ENCODE results near the gene GAS2L1. TPM values are rescaled to one million over a fixed set of nuclear protein-coding genes. Genes with fewer than 3 reads are reported as not detected.

Gene GAS2L1
- polyA plus RNA-seq, 6 donors from 2014 or later = 0.39 to 1.2 (median 1.0) TPM; not detected in 1

- Mint-ChIP-seq H3K27ac (peak within 1 kb of the TSS in 3 of 6 donors; percentile 36 to 89 (median 38)), H3K4me3 (peak within 1 kb of the TSS; percentile 34 to 88 (median 75)), H3K36me3 (peaks cover 0 to 16% of the 10 kb centered on the region in 2 donors), H3K27me3 (peaks cover 20 to 48% (median 41%) of the 10 kb centered on the region in 3 donors), H3K4me1 (peaks cover 17 to 22% (median 21%) of the 10 kb centered on the region in 3 donors), H3K9me3 (peaks cover 0 to 2% (median 0%) of the 10 kb centered on the region in 7 donors)
- ATAC-seq (ENCODE audit: low read depth in 2 of 2) = peak in 1 of 2 donors; percentile 18
- no peak for DNase-seq
These were observed 9.1 kb downstream of the GAS2L1 start, which contains the start of gene RASL10A for GRCh38 chr22:29315286-29316140. TSS of gene RASL10A (minus strand) at chr22:29315697. CDS start at chr22:29315246, 451 bp downstream.

GRCh38 chr22:29316141-29316828, 9.8 kb downstream of the GAS2L1 start:
- peaks cover 17 to 21% (median 19%) of the 10 kb centered on the region in 3 donors for H3K4me1 Mint-ChIP-seq
- peaks cover 0 to 16% of the 10 kb centered on the region in 2 donors for H3K36me3 Mint-ChIP-seq
- H3K27ac Mint-ChIP-seq = peak overlapping the region in 1 of 6 donors; percentile 32
- H3K4me3 Mint-ChIP-seq = peak overlapping the region in 6 of 8 donors; percentile 35 to 76 (median 45)
- peaks cover 20 to 41% (median 41%) of the 10 kb centered on the region in 3 donors for H3K27me3 Mint-ChIP-seq
- DNase-seq (no peak), ATAC-seq (ENCODE audit: low read depth in 2 of 2) (no peak)
- peaks cover 0 to 2% (median 0%) of the 10 kb centered on the region in 7 donors for H3K9me3 Mint-ChIP-seq

- peaks cover 0 to 2% (median 0%) of the 10 kb centered on the region in 7 donors for H3K9me3 Mint-ChIP-seq
- H3K4me1 Mint-ChIP-seq = peaks cover 17 to 19% (median 18%) of the 10 kb centered on the region in 3 donors
- H3K36me3 Mint-ChIP-seq = peaks cover 0 to 16% of the 10 kb centered on the region in 2 donors
- DNase-seq (no peak), ATAC-seq (ENCODE audit: low read depth in 2 of 2) (no peak)
- H3K27ac Mint-ChIP-seq = peak overlapping the region in 2 of 6 donors; percentile 7 to 70
- H3K27me3 Mint-ChIP-seq = peaks cover 13 to 27% (median 27%) of the 10 kb centered on the region in 3 donors
- H3K4me3 Mint-ChIP-seq = peak overlapping the region in 2 of 8 donors; percentile 44 to 47
These were observed 11.5 kb downstream of the GAS2L1 start for GRCh38 chr22:29317827-29318454.

- H3K27me3 Mint-ChIP-seq = peaks cover 4 to 16% (median 16%) of the 10 kb centered on the region in 3 donors
- DNase-seq (no peak), ATAC-seq (ENCODE audit: low read depth in 2 of 2) (no peak)
- peaks cover 0 to 2% (median 0%) of the 10 kb centered on the region in 7 donors for H3K9me3 Mint-ChIP-seq
- no peak overlapping the region for H3K4me3 Mint-ChIP-seq
- no peak overlapping the region for H3K27ac Mint-ChIP-seq
- H3K36me3 Mint-ChIP-seq = peaks cover 6 to 11% of the 10 kb centered on the region in 2 donors
- peaks cover 6 to 12% (median 8%) of the 10 kb centered on the region in 3 donors for H3K4me1 Mint-ChIP-seq
These were observed 12.6 kb downstream of the GAS2L1 start for GRCh38 chr22:29319072-29319471.

- Mint-ChIP-seq H3K27me3 (peaks cover 0 to 8% (median 8%) of the 10 kb centered on the region in 3 donors), H3K9me3 (no peaks in the 10 kb centered on the region), H3K36me3 (peaks cover 6% of the 10 kb centered on the region in 2 donors), H3K27ac (no peak overlapping the region), H3K4me3 (no peak overlapping the region), H3K4me1 (peaks cover 0 to 5% (median 0%) of the 10 kb centered on the region in 3 donors)
- DNase-seq = no peak
- ATAC-seq (ENCODE audit: low read depth in 2 of 2) = no peak
These were observed 14.1 kb downstream of the GAS2L1 start for GRCh38 chr22:29320546-29320945.

- no peak overlapping the region for H3K4me3 Mint-ChIP-seq
- H3K36me3 Mint-ChIP-seq = peaks cover 0 to 6% of the 10 kb centered on the region in 2 donors
- no peak for DNase-seq
- ATAC-seq (ENCODE audit: low read depth in 2 of 2) = no peak
- peaks cover 0 to 8% (median 1%) of the 10 kb centered on the region in 3 donors for H3K4me1 Mint-ChIP-seq
- H3K27ac Mint-ChIP-seq = peak overlapping the region in 2 of 6 donors; percentile 15 to 76
- H3K27me3 Mint-ChIP-seq = no peaks in the 10 kb centered on the region
- no peaks in the 10 kb centered on the region for H3K9me3 Mint-ChIP-seq
These were observed 17.2 kb downstream of the GAS2L1 start for GRCh38 chr22:29323641-29324040.

GRCh38 chr22:29325356-29325755, 18.9 kb downstream of the GAS2L1 start:
- Mint-ChIP-seq H3K36me3 (peaks cover 6 to 8% of the 10 kb centered on the region in 2 donors), H3K4me3 (no peak overlapping the region), H3K4me1 (peaks cover 0 to 8% (median 1%) of the 10 kb centered on the region in 3 donors), H3K27me3 (no peaks in the 10 kb centered on the region), H3K9me3 (no peaks in the 10 kb centered on the region), H3K27ac (peak overlapping the region in 2 of 6 donors; percentile 15 to 44)
- DNase-seq (no peak), ATAC-seq (ENCODE audit: low read depth in 2 of 2) (no peak)

- Mint-ChIP-seq H3K4me3 (peak overlapping the region in 1 of 8 donors; percentile 53), H3K36me3 (peaks cover 6 to 8% of the 10 kb centered on the region in 2 donors), H3K9me3 (no peaks in the 10 kb centered on the region), H3K27ac (peak overlapping the region in 1 of 6 donors; percentile 15), H3K4me1 (peaks cover 0 to 8% (median 1%) of the 10 kb centered on the region in 3 donors), H3K27me3 (no peaks in the 10 kb centered on the region)
- DNase-seq (no peak), ATAC-seq (ENCODE audit: low read depth in 2 of 2) (no peak)
These were observed 19.4 kb downstream of the GAS2L1 start for GRCh38 chr22:29325785-29326315.

GRCh38 chr22:29326481-29326880, 20.0 kb downstream of the GAS2L1 start:
- ATAC-seq (ENCODE audit: low read depth in 2 of 2) (no peak), DNase-seq (no peak)
- Mint-ChIP-seq H3K36me3 (peaks cover 6 to 8% of the 10 kb centered on the region in 2 donors), H3K4me3 (no peak overlapping the region), H3K4me1 (peaks cover 0 to 8% (median 1%) of the 10 kb centered on the region in 3 donors), H3K9me3 (no peaks in the 10 kb centered on the region), H3K27ac (peak overlapping the region in 4 of 6 donors; percentile 28 to 91 (median 52)), H3K27me3 (no peaks in the 10 kb centered on the region)

GRCh38 chr22:29327089-29327764, 20.8 kb downstream of the GAS2L1 start:
- Mint-ChIP-seq H3K4me3 (no peak overlapping the region), H3K27me3 (no peaks in the 10 kb centered on the region), H3K9me3 (no peaks in the 10 kb centered on the region), H3K36me3 (peaks cover 6 to 8% of the 10 kb centered on the region in 2 donors), H3K4me1 (peaks cover 0 to 8% (median 1%) of the 10 kb centered on the region in 3 donors), H3K27ac (peak overlapping the region; percentile 25 to 93 (median 58))
- ATAC-seq (ENCODE audit: low read depth in 2 of 2) (no peak), DNase-seq (no peak)

- Mint-ChIP-seq H3K27ac (peak overlapping the region in 1 of 6 donors; percentile 93), H3K27me3 (no peaks in the 10 kb centered on the region), H3K36me3 (peaks cover 6 to 8% of the 10 kb centered on the region in 2 donors), H3K4me1 (peaks cover 0 to 8% (median 1%) of the 10 kb centered on the region in 3 donors), H3K4me3 (no peak overlapping the region), H3K9me3 (no peaks in the 10 kb centered on the region)
- ATAC-seq (ENCODE audit: low read depth in 2 of 2) = no peak
- no peak for DNase-seq
These were observed 21.6 kb downstream of the GAS2L1 start for GRCh38 chr22:29328055-29328454.
